Activated CD4-positive, alpha-beta T cell treated with anti-CD3 and anti-CD28 coated beads, Interleukin-2, amount 50 U/mL, for 24 hours (primary cell): ENCODE results near the gene LPCAT1.

ENCODE experiments used
- DNase-seq, 2 donors: peaks; one replicate each; pipeline ENCODE4 v3.0.0-alpha.2; 2020; ENCODE audit warnings: low read depth in 1 of 2, low spot score in 1 of 2

The LPCAT1 gene

GRCh38 chr5:1445689-1446601 lies 77.8 kb downstream of the LPCAT1 start:
- DNase-seq, result no peak

GRCh38 chr5:1445313-1445688 lies 78.5 kb downstream of the LPCAT1 start, which contains the start of gene SLC6A3:
TSS of gene SLC6A3 (minus strand) at chr5:1445440. CDS start at chr5:1443197, 2,243 bp downstream.
- DNase-seq, result no peak

DNA sequence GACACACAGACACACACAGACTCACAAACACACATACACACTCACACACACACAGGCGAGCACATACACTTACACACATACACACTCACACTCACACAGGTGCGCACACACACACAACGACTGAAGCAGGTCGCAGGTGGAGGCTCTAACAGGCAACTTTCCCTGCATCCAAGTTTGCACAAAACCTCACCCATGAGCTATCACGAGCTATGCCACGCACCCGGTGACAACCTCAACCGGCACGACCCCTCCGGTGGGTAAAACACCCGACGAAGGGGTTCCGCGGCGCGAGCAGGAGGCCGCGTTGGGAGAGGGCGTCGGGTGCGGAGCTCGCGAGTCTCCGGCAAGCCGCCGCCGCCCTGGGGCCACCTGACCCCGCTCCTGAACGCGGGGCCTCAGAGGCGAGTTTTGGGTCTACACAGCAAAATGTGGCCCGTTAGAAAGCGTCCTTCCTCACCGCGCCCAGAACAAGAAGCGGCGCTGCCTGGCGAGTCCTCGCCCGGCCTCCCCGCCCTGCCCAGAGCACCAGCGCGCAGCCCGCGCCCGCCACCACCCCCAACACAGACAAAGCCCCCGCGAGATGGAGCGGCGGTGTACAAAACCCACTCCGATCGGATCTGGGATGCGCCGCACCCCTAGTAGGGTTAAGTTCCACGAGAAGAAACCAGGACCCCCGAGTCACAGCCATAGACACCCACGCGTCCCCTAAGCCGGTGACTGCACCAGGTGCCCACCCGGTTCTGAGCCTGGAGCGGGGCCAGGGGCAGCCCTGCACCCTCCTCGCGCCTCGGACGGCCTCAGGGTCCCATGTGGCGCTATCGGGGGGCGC lies 79.2 kb downstream of the LPCAT1 start:
- DNase-seq, result no peak

DNA sequence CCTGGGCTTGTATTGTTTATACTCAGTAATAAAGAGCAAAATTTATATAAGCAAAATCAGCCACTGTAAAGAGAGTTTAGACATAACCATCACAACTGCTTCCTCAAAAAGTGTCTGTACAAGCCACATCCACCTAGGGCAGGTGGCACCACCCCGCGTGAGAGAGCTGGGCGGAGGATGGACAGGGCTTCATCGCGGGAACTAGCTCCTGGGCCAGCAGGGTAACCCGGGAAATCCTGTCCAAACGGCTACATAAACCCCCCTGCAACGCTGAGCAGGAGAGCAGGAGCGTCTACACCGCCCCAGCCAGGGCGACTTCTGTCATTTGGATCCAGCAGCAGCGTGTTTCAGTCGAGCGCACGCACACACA lies 79.8 kb downstream of the LPCAT1 start:
- no peak for DNase-seq

- no peak for DNase-seq
Measured at GRCh38 chr5:1443171-1443570, 80.6 kb downstream of the LPCAT1 start.

DNA sequence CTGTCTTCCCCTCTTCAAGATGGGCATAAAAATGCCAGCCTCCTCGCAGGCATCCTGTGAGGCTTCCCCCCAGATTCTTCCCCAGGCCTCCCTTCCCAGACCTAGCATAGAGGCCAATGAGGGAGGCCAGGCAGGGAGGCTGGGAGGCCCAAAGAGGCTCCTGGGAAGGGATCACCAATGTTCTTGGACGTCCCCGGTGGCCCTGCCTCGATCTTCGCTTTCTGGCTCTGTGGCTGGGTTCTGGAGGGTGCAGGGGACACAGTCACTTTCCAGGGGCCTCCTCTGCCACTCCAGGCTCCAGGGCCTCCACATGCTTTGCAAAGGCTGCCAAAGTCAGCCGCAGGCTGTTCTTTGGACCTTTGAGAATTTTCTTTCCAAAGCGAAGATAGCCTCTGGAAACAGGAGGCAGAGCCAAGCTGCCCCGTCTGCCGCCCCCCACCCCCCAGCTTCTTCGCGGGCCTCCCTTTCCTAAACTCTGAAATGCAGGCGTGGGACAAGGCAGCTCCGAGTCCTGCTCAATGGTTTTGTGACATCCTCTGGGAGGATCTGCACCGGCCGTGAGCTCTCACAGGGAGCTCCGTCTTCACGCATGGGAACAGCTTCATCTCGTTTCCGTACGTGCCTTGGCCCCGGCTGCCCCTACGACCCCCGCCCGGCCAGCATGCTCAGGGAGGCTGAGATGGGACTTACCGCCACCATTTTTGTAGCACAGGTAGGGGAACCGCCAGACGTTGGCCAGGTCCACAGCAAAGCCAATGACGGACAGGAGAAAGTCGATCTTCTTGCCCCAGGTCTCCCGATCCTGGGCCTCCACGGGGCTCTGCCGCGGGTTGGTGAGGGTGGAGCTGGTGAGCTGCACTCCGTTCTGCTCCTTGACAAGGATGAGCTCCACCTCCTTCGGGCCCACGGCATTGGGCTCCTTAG lies 81.3 kb downstream of the LPCAT1 start:
- DNase-seq, result no peak

- DNase-seq, result no peak
Measured at GRCh38 chr5:1441166-1441865, 82.4 kb downstream of the LPCAT1 start.

DNA sequence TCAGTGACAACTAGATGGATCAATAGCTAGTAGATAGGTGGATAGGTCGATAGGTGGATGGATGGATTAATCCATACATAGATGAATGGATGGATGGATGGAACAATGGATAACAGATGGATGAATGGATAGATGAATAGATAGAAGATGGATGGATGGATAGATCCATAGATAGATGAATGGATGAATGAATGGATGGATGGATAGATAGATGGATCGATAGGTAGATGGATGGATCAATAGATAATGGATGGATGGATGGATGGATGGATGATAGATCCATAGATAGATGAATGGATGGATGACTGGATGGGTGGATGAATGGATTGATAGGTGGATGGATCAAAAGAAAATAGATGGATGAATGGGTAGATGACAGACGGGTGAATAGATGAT lies 83.7 kb downstream of the LPCAT1 start:
- DNase-seq, result no peak

DNA sequence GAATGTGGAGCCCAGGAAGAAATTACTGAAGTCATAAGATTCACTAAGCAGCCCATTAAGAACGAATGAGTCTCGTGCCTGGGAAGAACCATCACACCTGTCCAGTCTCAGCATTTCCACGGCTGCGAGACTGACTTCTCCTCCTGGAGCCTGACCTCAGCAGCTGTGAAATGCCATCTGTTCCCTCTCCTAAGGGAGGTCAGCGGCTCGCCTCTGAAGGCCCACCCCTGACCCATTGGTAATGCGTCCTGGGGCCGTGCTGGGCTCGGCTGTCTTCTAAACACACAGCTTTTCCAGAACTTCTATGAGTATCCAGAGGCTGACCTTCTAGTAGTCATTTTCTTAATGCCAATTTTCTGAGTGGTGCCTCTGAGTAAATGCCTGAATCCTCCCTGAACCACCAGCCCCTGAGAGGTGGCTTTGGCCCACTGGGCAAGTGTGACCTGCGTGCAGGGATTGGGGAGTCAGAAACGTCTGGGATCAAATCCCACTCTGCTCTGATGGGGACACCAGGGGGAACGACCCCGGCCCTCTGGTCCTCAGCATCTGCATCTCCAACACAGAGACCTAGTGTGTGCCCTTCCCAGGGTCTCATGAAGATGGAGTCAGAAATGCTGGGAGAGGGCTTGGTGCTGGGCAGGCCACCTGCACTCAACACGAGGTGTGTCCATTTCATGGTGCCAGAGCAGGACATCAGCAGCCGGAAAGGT lies 84.2 kb downstream of the LPCAT1 start:
- no peak for DNase-seq

- DNase-seq, result no peak
Measured at GRCh38 chr5:1438871-1439270, 84.9 kb downstream of the LPCAT1 start.

- DNase-seq, result no peak
Measured at GRCh38 chr5:1437876-1438559, 85.7 kb downstream of the LPCAT1 start.

DNA sequence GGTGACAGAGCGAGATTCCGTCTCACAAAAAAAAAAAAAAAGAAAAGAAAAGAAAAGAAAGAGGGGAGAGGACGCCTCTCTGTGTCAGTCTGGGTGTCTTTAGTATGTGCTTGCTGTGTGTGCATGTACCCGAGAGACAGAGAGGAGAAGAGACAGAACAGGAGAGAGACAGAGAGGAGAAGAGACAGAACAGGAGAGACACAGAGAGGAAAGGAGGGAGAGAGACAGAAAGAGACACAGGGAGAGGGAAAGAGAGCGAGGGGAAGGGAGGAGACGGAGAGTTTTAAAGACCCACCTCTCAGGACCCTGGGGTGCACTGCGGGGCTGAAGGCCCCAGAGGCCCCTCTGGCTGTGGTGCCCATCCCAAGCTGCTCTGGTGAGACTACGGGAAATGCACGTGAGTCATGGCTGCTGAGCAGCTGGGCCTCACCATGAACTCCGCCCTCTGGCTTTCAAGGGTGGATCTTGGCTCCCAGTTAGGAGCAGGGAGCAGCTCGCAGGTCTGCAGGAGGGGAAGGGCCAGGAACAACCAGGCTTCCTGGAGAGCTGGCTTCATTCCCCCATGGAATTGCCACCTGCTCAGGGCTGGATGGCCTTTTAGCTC lies 86.4 kb downstream of the LPCAT1 start:
- no peak for DNase-seq

GRCh38 chr5:1436681-1437080 lies 87.1 kb downstream of the LPCAT1 start:
- no peak for DNase-seq

GRCh38 chr5:1436036-1436435 lies 87.7 kb downstream of the LPCAT1 start:
- DNase-seq, result no peak

GRCh38 chr5:1435369-1435768 lies 88.4 kb downstream of the LPCAT1 start:
- DNase-seq, result no peak

DNA sequence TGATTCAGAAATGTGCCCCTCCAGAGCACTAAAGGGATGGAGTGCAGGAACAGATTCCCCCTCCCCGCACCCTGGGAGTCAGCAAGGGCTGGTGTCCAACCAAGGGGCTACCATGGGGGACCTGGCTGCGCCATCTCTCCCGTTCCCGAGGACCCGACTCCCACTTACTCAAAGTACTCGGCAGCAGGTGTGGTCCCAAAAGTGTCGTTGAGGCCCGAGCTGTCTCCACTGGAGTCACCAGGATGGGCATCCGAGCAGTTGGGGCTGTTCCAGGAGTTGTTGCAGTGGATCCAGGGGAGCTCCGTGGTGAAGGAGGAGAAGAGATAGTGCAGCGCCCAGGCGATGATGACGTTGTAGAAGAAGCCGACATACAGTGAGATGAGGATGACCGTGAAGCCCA lies 91.5 kb downstream of the LPCAT1 start:
- no peak for DNase-seq

DNA sequence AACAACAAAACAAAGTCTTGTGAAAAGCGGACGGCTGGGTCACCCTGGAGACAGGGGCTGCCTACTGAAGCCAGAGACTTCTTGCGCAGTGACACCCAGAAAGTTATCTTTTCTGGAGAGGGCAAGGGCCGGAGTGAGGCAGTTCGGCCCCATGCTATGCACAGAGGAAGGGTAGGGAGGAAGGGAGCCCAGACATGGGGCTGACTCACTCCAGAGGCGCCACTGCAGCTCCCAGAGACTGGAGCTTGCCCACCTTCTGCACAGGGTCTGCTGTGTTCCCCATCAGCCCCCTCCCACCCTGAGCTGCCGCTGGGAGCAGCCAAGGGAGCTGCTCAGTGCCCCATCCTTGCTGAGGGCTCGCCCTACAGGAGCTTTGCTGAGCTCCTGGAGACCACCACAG lies 91.9 kb downstream of the LPCAT1 start:
- no peak for DNase-seq

- no peak for DNase-seq
Measured at GRCh38 chr5:1431021-1431811, 92.5 kb downstream of the LPCAT1 start.
